Measurements from ENCODE around the gene SMOC1. TPM values are rescaled to one million over a fixed set of nuclear protein-coding genes. Genes with fewer than 3 reads are reported as not detected.

SMOC1 gene
- total RNA-seq, 1 experiment from 2014 or later, result 22.9 TPM

DNA sequence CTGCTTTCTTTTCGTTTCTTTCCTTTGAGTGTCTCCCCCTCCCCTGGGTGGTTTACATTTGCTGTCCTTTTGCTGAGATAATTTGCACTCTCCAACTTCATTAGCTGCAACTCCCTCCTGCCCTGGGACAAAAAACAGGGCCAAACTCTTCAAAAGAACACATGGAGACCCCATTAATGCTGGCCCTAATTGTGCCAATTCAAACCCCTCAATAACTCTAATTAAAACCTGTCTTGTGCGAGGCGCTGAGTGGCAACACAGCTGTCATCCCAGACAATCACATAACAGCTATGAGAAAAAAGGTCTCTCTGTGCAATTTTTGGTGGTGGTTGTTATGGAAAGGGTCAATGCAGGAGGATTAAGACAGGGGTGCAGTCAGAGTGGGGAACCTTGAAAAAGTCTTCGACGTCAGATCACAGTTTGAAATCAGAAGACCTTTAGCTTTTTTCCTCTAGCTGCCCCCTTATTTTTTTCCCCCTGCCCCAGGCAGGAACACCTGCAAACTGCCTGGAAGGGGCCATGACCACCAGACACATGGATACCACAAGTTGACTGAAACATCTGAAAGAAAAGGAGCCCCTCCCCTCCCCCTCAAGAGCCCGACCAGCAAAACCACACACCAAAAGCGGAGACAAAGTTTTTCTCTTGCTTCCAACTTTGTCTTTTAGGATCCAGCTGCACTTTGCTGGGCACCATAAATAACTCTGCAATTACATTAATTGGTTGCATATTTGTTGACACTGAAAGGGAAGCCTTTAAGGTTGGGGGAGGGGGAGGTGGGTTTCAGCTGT is 26.5 kb upstream of the SMOC1 start:
- H3K27ac Mint-ChIP-seq (ENCODE audit: low read depth, unreplicated experiment), result no peak overlapping the region
- ChIA-PET CTCF (interaction anchor here (0.6 kb wide), 4 partner anchors 12 to 463 kb away, joined by 3 to 5 read pairs (median 3); no protein-coding TSS in a partner anchor), POLR2A (interaction anchor here (0.6 kb wide), 1 partner anchor 65 kb away, joined by 3 read pairs; no protein-coding TSS in a partner anchor)
- H3K4me1 Mint-ChIP-seq (ENCODE audit: insufficient read depth, unreplicated experiment), result no peaks in the 10 kb centered on the region
- no TSS peak for BruUV-seq (replicated peaks)
- no peaks in the 10 kb centered on the region for H3K36me3 Mint-ChIP-seq (ENCODE audit: insufficient read depth, unreplicated experiment)
- H3K9me3 Mint-ChIP-seq (ENCODE audit: unreplicated experiment), result no peaks in the 10 kb centered on the region
- H3K4me3 Mint-ChIP-seq (ENCODE audit: unreplicated experiment), result no peak overlapping the region
- intact Hi-C loops (cut with micrococcal nuclease), result no loop called here
- peaks cover 23% of the 10 kb centered on the region for H3K27me3 Mint-ChIP-seq (ENCODE audit: insufficient read depth, unreplicated experiment)
- TF ChIP-seq, protein P1, sequence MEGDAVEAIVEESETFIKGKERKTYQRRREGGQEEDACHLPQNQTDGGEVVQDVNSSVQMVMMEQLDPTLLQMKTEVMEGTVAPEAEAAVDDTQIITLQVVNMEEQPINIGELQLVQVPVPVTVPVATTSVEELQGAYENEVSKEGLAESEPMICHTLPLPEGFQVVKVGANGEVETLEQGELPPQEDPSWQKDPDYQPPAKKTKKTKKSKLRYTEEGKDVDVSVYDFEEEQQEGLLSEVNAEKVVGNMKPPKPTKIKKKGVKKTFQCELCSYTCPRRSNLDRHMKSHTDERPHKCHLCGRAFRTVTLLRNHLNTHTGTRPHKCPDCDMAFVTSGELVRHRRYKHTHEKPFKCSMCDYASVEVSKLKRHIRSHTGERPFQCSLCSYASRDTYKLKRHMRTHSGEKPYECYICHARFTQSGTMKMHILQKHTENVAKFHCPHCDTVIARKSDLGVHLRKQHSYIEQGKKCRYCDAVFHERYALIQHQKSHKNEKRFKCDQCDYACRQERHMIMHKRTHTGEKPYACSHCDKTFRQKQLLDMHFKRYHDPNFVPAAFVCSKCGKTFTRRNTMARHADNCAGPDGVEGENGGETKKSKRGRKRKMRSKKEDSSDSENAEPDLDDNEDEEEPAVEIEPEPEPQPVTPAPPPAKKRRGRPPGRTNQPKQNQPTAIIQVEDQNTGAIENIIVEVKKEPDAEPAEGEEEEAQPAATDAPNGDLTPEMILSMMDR (IDR thresholded peaks at IDR 0.05; ENCODE audit: unreplicated experiment), result no peak
- DNase-seq (ENCODE audit: unreplicated experiment), result no peak

DNA sequence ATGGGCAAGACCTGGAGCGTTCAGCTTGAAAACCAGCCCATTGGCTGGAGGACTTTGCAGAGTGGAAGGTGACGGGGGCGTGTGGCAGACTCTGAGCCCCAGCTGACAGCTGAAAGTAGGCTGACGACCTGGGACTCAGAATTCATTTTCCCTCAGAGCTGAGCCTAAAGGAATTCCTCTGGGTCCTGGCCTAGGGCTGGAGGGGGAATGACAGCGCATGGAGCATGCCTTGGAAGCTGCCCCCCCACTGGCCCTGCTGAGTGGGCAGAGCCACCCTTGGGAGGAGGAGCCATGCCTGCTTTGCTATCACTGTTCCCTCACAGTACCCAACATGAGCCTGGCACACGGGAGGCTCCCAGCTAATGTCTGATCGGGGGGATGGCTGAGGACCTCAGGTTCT is 25.4 kb upstream of the SMOC1 start:
- Mint-ChIP-seq H3K4me3 (ENCODE audit: unreplicated experiment) (no peak overlapping the region), H3K4me1 (ENCODE audit: insufficient read depth, unreplicated experiment) (no peaks in the 10 kb centered on the region), H3K27me3 (ENCODE audit: insufficient read depth, unreplicated experiment) (peaks cover 23% of the 10 kb centered on the region), H3K36me3 (ENCODE audit: insufficient read depth, unreplicated experiment) (no peaks in the 10 kb centered on the region), H3K27ac (ENCODE audit: low read depth, unreplicated experiment) (no peak overlapping the region), H3K9me3 (ENCODE audit: unreplicated experiment) (no peaks in the 10 kb centered on the region)
- CTCF ChIA-PET, result interaction anchor here (0.5 to 1.5 kb wide), 3 partner anchors 24 to 259 kb away, joined by 3 to 4 read pairs (median 3); no protein-coding TSS in a partner anchor
- TF ChIP-seq, protein P1 (IDR thresholded peaks at IDR 0.05; ENCODE audit: unreplicated experiment), result no peak
- DNase-seq (ENCODE audit: unreplicated experiment), result no peak
- intact Hi-C loops (cut with micrococcal nuclease), result no loop called here
- BruUV-seq (replicated peaks), result no TSS peak
- POLR2A ChIA-PET, result no interaction called here

DNA sequence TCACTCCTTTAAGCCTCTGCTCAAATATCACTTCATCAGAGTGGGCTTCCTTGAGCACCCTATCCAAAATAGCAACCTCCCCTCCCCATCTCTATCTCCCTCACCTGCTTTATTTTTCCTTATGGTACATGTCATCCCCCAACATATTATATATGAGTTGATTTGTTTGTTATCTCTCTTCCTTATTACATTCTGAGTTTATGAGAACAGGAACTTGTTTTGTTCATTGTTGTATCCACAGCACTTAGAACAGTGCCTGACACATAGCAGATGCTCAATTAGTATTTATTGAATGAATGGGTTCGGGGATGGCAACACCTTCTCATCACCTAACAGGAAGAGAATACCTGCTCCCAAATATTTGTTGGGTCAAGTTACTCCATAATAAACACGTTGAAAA is 24.6 kb upstream of the SMOC1 start:
- no TSS peak for BruUV-seq (replicated peaks)
- H3K9me3 Mint-ChIP-seq (ENCODE audit: unreplicated experiment), result no peaks in the 10 kb centered on the region
- intact Hi-C loops (cut with micrococcal nuclease), result no loop called here
- ChIA-PET CTCF (interaction anchor here (1.5 kb wide), 1 partner anchor 23 kb away, joined by 4 read pairs; no protein-coding TSS in a partner anchor), POLR2A (no interaction called here)
- TF ChIP-seq, protein P1 (IDR thresholded peaks at IDR 0.05; ENCODE audit: unreplicated experiment), result no peak
- H3K27me3 Mint-ChIP-seq (ENCODE audit: insufficient read depth, unreplicated experiment), result peaks cover 23% of the 10 kb centered on the region
- H3K36me3 Mint-ChIP-seq (ENCODE audit: insufficient read depth, unreplicated experiment), result no peaks in the 10 kb centered on the region
- no peak for DNase-seq (ENCODE audit: unreplicated experiment)
- H3K4me3 Mint-ChIP-seq (ENCODE audit: unreplicated experiment), result no peak overlapping the region
- H3K27ac Mint-ChIP-seq (ENCODE audit: low read depth, unreplicated experiment), result no peak overlapping the region
- no peaks in the 10 kb centered on the region for H3K4me1 Mint-ChIP-seq (ENCODE audit: insufficient read depth, unreplicated experiment)

DNA sequence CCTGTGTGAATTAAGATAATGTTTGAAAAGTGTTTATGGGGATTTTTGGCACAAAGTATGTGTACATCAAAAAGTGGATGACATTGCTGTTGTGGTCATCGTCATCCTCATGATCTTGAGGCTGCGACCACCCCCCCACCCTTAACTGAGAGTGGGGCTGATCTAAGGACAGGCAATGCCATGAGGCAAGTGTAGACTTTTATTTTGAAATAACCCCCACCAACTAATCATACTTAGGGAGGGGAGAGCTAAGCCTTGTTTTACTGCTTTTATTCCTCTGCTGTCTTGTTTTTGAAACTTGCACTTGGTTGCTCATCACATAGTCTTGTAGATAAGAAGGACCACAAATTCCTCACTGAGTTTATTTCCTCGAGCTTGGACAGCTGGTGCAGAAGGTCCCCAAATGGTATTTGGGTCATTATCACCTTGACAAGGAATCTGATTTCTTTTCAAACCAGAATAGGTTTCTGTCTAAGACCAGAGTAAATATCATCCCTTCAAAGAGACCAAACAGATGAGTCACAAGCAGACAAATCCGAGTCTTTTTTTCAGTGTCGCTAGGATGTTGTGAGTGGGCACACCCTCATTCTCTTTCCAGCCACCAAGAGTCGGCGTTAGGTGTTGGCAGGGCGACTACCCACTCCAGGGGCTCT is 23.9 kb upstream of the SMOC1 start:
- Mint-ChIP-seq H3K36me3 (ENCODE audit: insufficient read depth, unreplicated experiment) (no peaks in the 10 kb centered on the region), H3K27me3 (ENCODE audit: insufficient read depth, unreplicated experiment) (peaks cover 23% of the 10 kb centered on the region), H3K27ac (ENCODE audit: low read depth, unreplicated experiment) (no peak overlapping the region), H3K4me1 (ENCODE audit: insufficient read depth, unreplicated experiment) (no peaks in the 10 kb centered on the region), H3K4me3 (ENCODE audit: unreplicated experiment) (no peak overlapping the region), H3K9me3 (ENCODE audit: unreplicated experiment) (no peaks in the 10 kb centered on the region)
- ChIA-PET POLR2A (no interaction called here), CTCF (interaction anchor here (0.6 kb wide), 1 partner anchor 128 kb away, joined by 3 read pairs; no protein-coding TSS in a partner anchor)
- no peak for DNase-seq (ENCODE audit: unreplicated experiment)
- BruUV-seq (replicated peaks), result no TSS peak
- intact Hi-C loops (cut with micrococcal nuclease), result no loop called here
- TF ChIP-seq, protein P1 (IDR thresholded peaks at IDR 0.05; ENCODE audit: unreplicated experiment), result no peak
